ENCODE results near the gene SYT7. TPM values are rescaled to one million over a fixed set of nuclear protein-coding genes. Genes with fewer than 3 reads are reported as not detected.

Gene SYT7
- polyA plus RNA-seq, 4 donors: 4.7 to 7.5 (median 5.2) TPM

DNA sequence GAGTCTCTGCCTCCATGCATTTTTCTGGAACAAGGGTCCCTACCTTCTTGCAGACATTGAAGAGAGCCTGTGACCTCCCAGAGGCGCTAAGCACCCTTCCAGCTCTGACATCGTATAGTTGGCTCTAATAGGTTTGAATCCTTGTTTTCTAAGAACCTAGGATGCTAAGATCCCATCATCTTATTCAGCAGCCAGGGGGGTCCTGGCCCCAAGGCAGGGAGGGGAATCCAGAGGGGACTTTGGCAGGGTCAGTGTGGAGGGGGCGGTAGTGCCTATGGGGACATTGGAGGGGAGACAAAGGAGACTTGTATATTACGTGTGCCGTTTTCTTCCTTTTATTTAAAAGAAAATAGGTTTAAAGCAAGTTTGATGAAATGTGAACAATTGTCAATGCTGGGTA lies 75.8 kb downstream of the SYT7 start:
- no peak for DNase-seq (ENCODE audit: low read depth in 4 of 4, low spot score in 3 of 4)

- DNase-seq (ENCODE audit: low read depth in 4 of 4, low spot score in 3 of 4): no peak
Observed at GRCh38 chr11:61503135-61503770, 77.6 kb downstream of the SYT7 start.

DNA sequence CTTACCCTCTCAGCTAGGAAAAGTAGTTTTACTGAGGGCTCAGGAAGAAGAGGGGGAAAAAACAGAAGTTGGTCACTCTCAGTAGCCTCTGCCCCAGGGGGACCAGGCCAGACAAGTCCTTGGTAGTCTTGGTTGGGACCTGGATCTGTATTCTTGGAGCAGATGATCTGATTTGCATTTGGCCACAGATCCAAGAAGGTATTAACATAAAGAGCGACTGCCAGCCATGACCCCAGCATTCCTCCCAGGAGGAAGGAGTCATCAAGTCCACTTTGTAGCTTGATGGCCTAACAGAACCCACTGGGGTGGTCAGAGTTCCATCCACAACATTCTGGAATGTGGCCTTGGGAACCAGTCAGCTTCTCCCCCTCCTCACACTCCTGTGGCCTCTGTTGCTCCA lies 78.4 kb downstream of the SYT7 start:
- no peak for DNase-seq (ENCODE audit: low read depth in 4 of 4, low spot score in 3 of 4)

DNA sequence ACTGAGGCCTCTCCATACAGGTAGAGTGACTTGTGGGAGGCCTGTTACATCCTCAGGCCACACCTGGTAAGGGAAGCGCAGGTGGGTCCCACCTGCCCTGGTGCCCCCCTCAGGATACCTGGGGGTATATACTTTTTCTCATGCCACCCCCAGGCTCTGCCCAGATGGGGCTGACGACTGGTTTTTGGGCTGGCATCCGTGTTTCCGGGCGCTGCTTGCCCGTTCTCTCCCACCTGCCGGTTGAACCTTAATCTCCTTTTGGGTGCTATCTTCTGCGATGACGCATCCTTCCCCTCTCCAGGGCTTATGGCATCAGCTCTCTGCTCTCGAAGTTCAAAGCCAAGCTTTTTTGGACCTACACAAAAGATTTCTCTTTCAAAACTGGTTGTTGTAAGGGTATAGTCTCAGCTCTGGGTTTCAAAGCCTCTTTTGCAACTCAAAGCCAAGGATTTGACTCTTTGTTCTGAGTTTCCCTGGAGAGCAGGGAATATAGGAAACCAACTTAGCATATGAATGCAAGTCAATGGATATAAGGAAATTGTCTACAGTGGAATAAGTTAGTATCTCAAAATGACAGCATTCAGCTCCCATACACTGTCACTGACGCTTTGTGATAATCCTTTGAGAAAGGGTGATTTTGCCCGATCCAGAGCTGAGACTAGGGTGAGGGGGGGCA lies 80.9 kb downstream of the SYT7 start:
- no peak for DNase-seq (ENCODE audit: low read depth in 4 of 4, low spot score in 3 of 4)

- DNase-seq (ENCODE audit: low read depth in 4 of 4, low spot score in 3 of 4): no peak
Observed at GRCh38 chr11:61498767-61499341, 82.0 kb downstream of the SYT7 start.

DNA sequence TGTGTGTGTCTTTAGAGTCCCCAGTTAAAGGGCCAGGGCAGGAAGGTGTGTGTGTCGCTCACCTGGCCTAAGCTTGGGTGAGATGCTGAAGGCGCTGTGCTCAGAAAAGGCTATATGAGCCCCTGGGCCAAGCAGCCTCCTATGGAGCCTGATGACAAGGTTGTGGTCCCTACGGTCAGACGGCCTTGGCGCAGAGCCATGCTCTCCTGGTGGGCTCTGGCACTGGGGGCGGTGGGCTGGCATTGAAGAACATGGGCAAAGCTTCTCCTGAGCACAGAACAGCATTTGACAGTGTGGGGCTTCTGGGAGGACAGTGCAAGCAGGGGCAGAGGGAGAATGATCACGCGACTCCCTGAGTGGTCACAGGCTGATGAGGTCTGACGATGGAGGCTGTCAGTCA lies 83.0 kb downstream of the SYT7 start:
- DNase-seq (ENCODE audit: low read depth in 4 of 4, low spot score in 3 of 4): no peak

GRCh38 chr11:61497473-61497872 lies 83.4 kb downstream of the SYT7 start:
- DNase-seq (ENCODE audit: low read depth in 4 of 4, low spot score in 3 of 4): no peak

DNA sequence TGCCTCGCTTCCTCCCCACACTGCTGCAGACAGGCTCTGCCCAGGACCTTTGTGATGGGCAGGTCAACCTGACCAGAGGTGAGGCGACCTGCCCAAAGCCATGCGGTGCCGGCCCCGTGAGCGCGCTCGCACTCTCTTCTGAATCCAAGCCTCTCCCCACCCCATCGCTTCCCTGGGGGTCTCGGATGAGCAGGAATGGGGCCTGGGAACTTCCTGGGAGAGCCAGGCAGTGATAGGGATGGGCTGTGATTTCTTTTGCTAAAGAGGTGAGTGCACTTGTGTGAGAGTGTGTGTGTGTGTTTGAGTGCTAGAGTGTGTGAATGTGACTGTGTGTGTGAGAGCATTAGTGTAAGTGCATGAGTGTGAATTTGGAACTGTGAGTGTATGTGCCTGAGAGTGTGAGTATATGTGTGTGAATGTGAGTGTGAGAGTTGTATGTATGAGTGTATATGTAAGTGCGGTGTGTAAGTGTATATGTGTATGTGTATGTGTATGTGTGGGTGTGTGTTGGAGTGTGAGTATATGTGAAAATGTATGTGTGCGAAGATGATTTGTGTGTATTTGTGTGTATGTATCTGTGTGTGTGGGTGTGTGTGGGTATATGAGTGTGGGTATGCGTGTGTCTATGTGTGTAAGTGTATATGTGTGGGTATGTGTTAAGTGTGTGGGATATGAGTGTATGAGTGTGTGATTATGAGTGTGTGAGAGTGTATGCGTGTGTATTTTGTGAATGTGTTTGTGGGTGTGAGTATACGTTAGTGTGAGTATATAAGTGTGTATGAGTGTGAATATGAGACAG lies 84.1 kb downstream of the SYT7 start:
- no peak for DNase-seq (ENCODE audit: low read depth in 4 of 4, low spot score in 3 of 4)

DNA sequence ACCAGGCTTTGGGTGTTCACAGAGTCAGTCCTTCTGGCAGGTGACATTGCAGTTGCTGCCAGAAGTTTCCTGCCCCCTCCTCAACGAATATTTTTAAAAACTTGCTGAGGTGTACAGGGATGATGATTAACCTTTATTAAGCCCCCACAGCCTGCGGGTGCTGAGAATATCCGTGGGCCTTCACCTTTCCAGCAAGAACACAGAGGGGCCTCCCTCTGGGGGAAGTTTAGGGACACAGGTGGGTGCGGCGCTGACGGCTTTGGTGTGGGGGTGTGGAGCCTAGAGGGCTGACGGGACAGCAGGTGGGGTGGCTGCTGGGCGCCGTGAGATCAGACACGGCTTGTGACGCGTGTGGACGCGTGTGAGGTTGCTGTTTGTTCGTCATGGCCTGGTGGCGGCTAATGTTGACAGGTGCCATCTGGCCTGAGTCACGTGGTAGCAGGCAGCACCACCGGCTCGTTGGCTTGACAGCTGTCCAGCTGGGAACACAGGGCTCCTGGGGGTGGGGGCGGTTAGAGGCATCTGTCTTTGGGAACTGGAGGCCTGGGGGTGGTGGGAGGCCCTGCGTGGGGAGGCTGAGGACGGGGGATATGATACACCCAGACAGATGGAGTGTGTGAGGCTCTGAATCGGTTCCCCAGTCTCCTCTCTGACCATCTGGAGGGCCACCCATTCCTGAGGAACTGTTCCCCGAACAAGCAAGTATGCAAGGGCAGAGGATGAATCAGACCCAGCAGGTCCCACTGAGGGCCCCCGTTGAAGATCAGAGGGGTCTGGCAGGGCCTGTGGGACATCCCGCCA lies 84.9 kb downstream of the SYT7 start:
- peak in 1 of 4 donors; percentile 49 for DNase-seq (ENCODE audit: low read depth in 4 of 4, low spot score in 3 of 4)

GRCh38 chr11:61494381-61494961 lies 86.4 kb downstream of the SYT7 start:
- no peak for DNase-seq (ENCODE audit: low read depth in 4 of 4, low spot score in 3 of 4)

- DNase-seq (ENCODE audit: low read depth in 4 of 4, low spot score in 3 of 4): no peak
Observed at GRCh38 chr11:61491736-61492395, 89.0 kb downstream of the SYT7 start.

DNA sequence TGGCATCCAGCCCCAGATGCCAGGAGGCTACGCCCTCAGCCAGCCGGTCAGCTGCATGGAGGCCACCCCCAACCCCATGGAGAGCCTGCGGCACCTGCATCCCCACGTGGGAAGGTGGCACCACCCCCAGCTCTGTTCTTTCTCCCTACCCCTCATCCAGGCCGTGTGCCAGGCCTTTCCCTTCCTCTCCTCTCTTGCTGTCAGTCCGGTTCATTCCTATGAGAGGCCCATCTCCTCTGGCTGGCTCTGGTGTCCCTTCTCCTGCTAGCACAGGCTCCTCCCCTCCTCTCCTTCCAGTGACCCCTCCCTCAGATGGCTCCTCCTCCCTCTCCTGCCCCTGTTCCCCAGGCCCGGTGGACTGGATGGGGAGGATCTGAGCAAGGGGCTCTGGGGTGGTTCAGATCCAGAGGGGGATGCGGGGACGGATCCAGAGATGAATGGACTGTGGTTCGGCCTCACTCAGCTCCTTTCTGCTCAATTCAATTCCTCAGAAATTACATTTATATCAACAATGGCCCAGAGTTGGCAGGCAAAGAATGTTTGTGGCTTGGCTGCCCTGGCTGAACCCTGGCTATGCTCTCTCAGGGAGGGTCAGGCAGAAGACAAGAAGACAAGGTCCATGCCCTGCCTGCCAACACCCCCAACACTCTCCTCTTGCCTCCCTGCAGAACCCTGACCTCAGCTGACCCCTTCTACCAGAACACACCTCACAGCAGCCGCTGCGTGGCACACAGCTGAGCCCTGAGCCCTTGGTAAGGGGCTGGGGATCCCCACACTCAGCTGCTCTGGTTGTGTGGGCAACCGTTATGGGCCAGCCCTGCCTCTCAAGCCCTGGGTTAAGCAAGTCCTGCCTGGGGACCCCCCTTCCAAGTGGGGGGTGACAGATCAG lies 90.8 kb downstream of the SYT7 start:
- no peak for DNase-seq (ENCODE audit: low read depth in 4 of 4, low spot score in 3 of 4)

GRCh38 chr11:61488651-61489291 lies 92.1 kb downstream of the SYT7 start:
- DNase-seq (ENCODE audit: low read depth in 4 of 4, low spot score in 3 of 4): no peak

DNA sequence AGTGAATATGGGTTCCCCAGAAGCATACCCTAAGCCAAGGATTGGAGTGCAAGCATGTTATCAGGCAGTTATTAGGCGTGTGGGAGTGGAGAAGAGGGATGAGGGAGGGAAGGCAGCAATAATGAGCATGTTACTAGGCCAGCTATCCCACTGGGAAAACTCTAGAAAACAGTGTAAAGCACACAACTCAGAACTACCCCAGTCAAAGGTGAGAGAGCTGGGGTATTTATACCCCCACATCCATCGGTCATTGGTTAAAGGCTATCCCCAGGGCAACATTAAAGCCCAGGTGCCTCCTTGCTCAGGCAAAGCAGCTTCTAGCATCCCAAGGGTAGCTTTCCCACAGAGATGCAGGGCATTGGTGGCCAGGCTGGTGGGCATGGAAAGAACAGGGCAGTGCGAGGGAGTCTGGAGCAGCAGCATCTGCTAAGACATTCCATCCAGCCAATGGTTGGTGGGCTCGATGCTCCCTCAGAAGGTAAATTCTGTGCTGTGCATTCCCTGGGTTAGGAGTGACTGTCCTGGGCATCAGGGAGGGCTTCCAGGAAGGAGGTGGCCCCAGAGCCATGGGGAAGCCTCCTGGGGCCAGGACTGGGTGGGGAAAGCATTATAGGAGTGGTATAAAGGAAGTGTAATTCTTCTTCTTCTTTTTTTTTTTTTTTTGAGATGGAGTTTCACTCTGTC lies 93.4 kb downstream of the SYT7 start:
- DNase-seq (ENCODE audit: low read depth in 4 of 4, low spot score in 3 of 4): no peak

GRCh38 chr11:61486779-61487178 lies 94.1 kb downstream of the SYT7 start:
- DNase-seq (ENCODE audit: low read depth in 4 of 4, low spot score in 3 of 4): no peak

DNA sequence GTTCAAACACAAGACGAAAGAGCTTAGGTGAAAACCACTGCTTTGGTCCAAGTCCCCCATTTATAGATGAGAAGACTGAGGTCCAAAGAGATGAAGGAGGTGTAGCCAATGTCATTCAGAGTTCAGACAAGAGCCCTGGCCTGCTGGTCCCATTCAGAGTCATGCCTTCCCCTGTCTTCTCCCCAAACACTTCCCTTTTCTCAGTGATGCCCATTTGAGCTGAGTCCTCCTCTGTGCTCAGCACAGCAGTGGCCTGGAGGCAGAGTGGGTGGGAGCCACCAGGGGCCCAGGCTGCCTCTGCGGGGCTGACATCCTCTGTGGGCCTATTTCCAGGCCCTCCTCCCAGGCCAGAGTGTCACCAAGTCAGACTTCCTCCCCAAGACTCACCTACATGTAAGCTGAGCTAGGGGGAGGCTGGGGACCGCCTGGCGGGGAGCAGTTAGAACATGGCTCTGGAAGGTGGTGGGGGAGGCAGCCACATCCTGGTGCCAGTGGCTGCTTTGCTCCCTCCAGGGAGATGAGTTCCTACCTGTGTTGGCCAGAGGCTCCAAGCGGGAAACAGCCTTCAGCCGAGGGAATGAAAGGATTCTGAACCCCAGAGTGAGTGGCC lies 94.8 kb downstream of the SYT7 start:
- no peak for DNase-seq (ENCODE audit: low read depth in 4 of 4, low spot score in 3 of 4)

GRCh38 chr11:61485080-61485479 lies 95.8 kb downstream of the SYT7 start:
- no peak for DNase-seq (ENCODE audit: low read depth in 4 of 4, low spot score in 3 of 4)
